ENCODE data around the gene H2BW2. TPM values are rescaled to one million over a fixed set of nuclear protein-coding genes. Genes with fewer than 3 reads are reported as not detected.

H2BW2 gene
- total and polyA plus RNA-seq, 9 of the 15 experiments (the other 6 are each of a cell fraction or from before 2014, with no cell fraction given) = not detected

DNA sequence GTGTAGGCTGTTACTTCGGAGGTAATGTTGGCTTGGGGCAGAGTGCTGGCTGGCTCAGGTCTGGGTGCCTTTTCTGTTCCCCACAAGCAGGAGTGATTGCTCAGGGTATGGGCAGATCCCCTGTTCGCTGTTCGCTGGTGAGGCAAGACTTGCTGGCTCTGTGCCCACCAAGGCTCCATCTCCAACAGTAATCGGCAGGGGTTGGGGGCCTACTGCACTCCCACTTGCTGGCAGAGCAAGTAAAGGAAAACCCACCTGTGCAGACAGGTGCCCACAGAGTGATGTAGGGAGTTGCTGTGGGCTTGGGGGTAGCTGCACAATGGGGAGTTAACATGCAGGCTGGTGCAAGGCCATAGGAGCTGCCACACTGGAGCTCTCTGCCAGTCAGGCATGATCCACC, 44.3 kb downstream of the H2BW2 start:
- H3K79me2 ChIP-seq (ENCODE audit: control insufficient read depth, insufficient read depth, low read length) = no peaks in the 10 kb centered on the region
- H3K27ac ChIP-seq (ENCODE audit: extremely low read depth, low read depth, low read length) = no peak overlapping the region
- H3K36me3 ChIP-seq (ENCODE audit: control insufficient read depth, insufficient read depth, low read length) = no peaks in the 10 kb centered on the region
- in situ Hi-C loops (cut with MboI) = no loop called here
- no peak overlapping the region for H2AFZ ChIP-seq (ENCODE audit: low read depth, low read length)
- no peaks in the 10 kb centered on the region for H3K9me3 ChIP-seq (replicated peaks; ENCODE audit: control insufficient read depth, insufficient read depth, low read depth, low read length)
- H3K27me3 ChIP-seq (ENCODE audit: control insufficient read depth in 2 of 2, insufficient read depth in 2 of 2, low read length in 2 of 2) = no peaks in the 10 kb centered on the region
- intact Hi-C loops (cut with micrococcal nuclease) = no loop called here
- ATAC-seq = no peak
- no peaks in the 10 kb centered on the region for H3K9me1 ChIP-seq (ENCODE audit: control insufficient read depth, insufficient read depth, low read length)
- H3K4me1 ChIP-seq (replicated peaks in 1 of 2; ENCODE audit: control insufficient read depth in 2 of 2, insufficient read depth in 2 of 2, low read length in 2 of 2) = no peaks in the 10 kb centered on the region
- H3K4me2 ChIP-seq (ENCODE audit: insufficient read depth, low read length) = no peak overlapping the region
- ChIA-PET CTCF (ENCODE audit: low intra/inter-chr PET ratio) (no interaction called here), POLR2A (no interaction called here)
- 0% methylated on average over 2 of the region's 4 CpGs for WGBS (ENCODE audit: insufficient coverage, low coverage, missing lambda C conversion rate)
- no TSS peak for BruUV-seq (replicated peaks)
- DNase-seq (ENCODE audit: extremely low read depth in 1 of 4, low spot score in 3 of 4) = no peak
- no peak for FAIRE-seq
- no peak overlapping the region for H3K4me3 ChIP-seq
- no peaks in the 10 kb centered on the region for H4K20me1 ChIP-seq (replicated peaks; ENCODE audit: control insufficient read depth, insufficient read depth, low read length)
- no peak for TF ChIP-seq RBM14 (IDR thresholded peaks at IDR 0.05; ENCODE audit: borderline replicate concordance, insufficient read depth, low read depth, low read length)
- no peak for TF ChIP-seq NFXL1 (CRISPR knock-in tag; IDR thresholded peaks at IDR 0.05)
- TF ChIP-seq KDM5B (IDR thresholded peaks at IDR 0.05; ENCODE audit: insufficient replicate concordance, low read depth, low read length) = no peak
- TF ChIP-seq ZNF174 (CRISPR knock-in tag; IDR thresholded peaks at IDR 0.05) = no peak
- TF ChIP-seq ZNF764 (CRISPR knock-in tag; IDR thresholded peaks at IDR 0.05; ENCODE audit: low read depth) = no peak
- no peak overlapping the region for H3K9ac ChIP-seq (ENCODE audit: insufficient read depth in 1 of 2, low read depth in 2 of 2, low read length in 2 of 2)

DNA sequence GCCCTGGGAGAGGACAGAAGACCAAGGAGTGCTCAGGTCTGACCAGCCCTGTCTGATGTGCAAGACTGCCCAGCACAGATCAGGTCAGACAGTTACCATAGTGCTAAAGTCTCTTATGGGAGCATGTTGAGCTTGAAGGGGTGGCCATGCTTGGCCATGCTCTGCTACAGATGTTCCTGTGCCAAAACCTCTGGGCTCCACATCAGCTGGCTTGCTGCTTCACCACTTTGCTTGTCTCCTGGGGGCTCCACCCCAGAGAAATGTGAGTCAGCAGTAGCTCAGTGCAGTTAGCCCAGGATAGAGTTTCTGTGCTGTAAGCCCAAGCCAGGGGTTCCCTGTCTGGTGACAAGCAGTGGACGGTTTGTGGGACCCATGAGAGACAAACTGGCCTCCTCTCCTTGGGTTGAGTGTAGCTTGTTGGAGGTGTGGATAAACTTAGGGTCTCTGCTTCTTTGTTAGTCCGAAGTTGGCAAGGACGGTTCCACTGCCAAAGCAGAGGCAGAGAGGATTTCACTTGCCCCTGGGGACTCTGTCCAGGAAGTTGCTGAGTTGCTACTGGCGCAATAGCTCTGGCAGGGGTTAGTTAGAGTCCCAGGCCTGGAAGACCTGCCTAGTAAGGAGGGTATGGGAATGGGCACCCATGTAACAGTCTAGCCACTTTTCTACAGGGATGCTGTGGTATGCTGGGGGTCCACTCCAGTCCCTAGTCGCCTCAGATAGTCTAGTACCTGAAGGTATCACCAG, 45.0 kb downstream of the H2BW2 start:
- WGBS (ENCODE audit: insufficient coverage, low coverage, missing lambda C conversion rate) = 0% methylated on average over 5 of the region's 5 CpGs
- ChIA-PET CTCF (ENCODE audit: low intra/inter-chr PET ratio) (no interaction called here), POLR2A (no interaction called here)
- H3K9me3 ChIP-seq (replicated peaks; ENCODE audit: control insufficient read depth, insufficient read depth, low read depth, low read length) = no peaks in the 10 kb centered on the region
- FAIRE-seq = no peak
- intact Hi-C loops (cut with micrococcal nuclease) = no loop called here
- H3K36me3 ChIP-seq (ENCODE audit: control insufficient read depth, insufficient read depth, low read length) = no peaks in the 10 kb centered on the region
- no peak overlapping the region for H3K4me3 ChIP-seq
- H4K20me1 ChIP-seq (replicated peaks; ENCODE audit: control insufficient read depth, insufficient read depth, low read length) = no peaks in the 10 kb centered on the region
- DNase-seq (ENCODE audit: extremely low read depth in 1 of 4, low spot score in 3 of 4) = no peak
- no peak overlapping the region for H3K9ac ChIP-seq (ENCODE audit: insufficient read depth in 1 of 2, low read depth in 2 of 2, low read length in 2 of 2)
- no peak overlapping the region for H2AFZ ChIP-seq (ENCODE audit: low read depth, low read length)
- BruUV-seq (replicated peaks) = no TSS peak
- H3K4me2 ChIP-seq (ENCODE audit: insufficient read depth, low read length) = no peak overlapping the region
- H3K9me1 ChIP-seq (ENCODE audit: control insufficient read depth, insufficient read depth, low read length) = no peaks in the 10 kb centered on the region
- no peak overlapping the region for H3K27ac ChIP-seq (ENCODE audit: extremely low read depth, low read depth, low read length)
- ATAC-seq = no peak
- no peaks in the 10 kb centered on the region for H3K4me1 ChIP-seq (replicated peaks in 1 of 2; ENCODE audit: control insufficient read depth in 2 of 2, insufficient read depth in 2 of 2, low read length in 2 of 2)
- no peaks in the 10 kb centered on the region for H3K27me3 ChIP-seq (ENCODE audit: control insufficient read depth in 2 of 2, insufficient read depth in 2 of 2, low read length in 2 of 2)
- H3K79me2 ChIP-seq (ENCODE audit: control insufficient read depth, insufficient read depth, low read length) = no peaks in the 10 kb centered on the region
- in situ Hi-C loops (cut with MboI) = no loop called here
- TF ChIP-seq HDAC3 (IDR thresholded peaks at IDR 0.05; ENCODE audit: borderline replicate concordance, partially characterized antibody) (no peak), MCM2 (IDR thresholded peaks at IDR 0.05; ENCODE audit: low read depth) (no peak), ZNF174 (CRISPR knock-in tag; IDR thresholded peaks at IDR 0.05) (no peak), ZNF444 (CRISPR knock-in tag; IDR thresholded peaks at IDR 0.05) (no peak), ZNF24 (IDR thresholded peaks at IDR 0.05) (no peak), CREB1 (IDR thresholded peaks at IDR 0.05) (no peak), CREB1 (CRISPR knock-in tag; IDR thresholded peaks at IDR 0.05) (no peak), FOXJ3 (CRISPR knock-in tag; IDR thresholded peaks at IDR 0.05) (no peak), TAF1 (IDR thresholded peaks at IDR 0.05; ENCODE audit: control insufficient read depth, extremely low read depth, insufficient read depth, low read length, severe bottlenecking) (no peak), DIDO1 (tag; IDR thresholded peaks at IDR 0.05; ENCODE audit: low read depth) (no peak), PHF21A (IDR thresholded peaks at IDR 0.05; ENCODE audit: borderline replicate concordance, low read depth) (no peak), FOXJ2 (tag; IDR thresholded peaks at IDR 0.05) (no peak)
- TF ChIP-seq, protein P1, sequence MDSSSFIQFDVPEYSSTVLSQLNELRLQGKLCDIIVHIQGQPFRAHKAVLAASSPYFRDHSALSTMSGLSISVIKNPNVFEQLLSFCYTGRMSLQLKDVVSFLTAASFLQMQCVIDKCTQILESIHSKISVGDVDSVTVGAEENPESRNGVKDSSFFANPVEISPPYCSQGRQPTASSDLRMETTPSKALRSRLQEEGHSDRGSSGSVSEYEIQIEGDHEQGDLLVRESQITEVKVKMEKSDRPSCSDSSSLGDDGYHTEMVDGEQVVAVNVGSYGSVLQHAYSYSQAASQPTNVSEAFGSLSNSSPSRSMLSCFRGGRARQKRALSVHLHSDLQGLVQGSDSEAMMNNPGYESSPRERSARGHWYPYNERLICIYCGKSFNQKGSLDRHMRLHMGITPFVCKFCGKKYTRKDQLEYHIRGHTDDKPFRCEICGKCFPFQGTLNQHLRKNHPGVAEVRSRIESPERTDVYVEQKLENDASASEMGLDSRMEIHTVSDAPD (CRISPR knock-in tag; IDR thresholded peaks at IDR 0.05) = no peak

All from K562 (cell line).